HG03064 (cell line): Measurements from ENCODE around the gene USHBP1.
A peak's percentile ranks its signal among the peaks of the same experiment; 100 is the strongest.

Experiments
- ATAC-seq: cut with Tn5 transposase; IDR thresholded peaks from one replicate; pipeline ENCODE4 v1.9.1; 2021; ENCODE audit warnings: low read depth; ENCODE audit not compliant: unreplicated experiment

The USHBP1 gene, protein sequence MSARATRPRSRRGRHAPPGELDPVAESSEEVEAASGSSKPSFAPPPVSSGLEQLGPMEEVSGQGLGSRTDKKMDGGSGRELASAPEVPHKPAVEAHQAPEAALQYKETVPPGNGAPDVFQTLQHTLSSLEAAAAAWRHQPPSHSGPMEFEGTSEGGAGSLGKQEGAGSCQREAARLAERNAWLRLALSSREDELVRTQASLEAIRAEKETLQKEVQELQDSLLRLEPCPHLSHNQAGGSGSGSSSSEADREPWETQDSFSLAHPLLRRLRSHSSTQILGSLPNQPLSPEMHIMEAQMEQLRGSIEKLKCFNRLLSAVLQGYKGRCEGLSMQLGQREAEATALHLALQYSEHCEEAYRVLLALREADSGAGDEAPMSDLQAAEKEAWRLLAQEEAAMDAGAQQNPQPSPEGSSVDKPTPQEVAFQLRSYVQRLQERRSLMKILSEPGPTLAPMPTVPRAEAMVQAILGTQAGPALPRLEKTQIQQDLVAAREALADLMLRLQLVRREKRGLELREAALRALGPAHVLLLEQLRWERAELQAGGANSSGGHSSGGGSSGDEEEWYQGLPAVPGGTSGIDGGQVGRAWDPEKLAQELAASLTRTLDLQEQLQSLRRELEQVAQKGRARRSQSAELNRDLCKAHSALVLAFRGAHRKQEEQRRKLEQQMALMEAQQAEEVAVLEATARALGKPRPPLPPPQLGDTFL

DNA sequence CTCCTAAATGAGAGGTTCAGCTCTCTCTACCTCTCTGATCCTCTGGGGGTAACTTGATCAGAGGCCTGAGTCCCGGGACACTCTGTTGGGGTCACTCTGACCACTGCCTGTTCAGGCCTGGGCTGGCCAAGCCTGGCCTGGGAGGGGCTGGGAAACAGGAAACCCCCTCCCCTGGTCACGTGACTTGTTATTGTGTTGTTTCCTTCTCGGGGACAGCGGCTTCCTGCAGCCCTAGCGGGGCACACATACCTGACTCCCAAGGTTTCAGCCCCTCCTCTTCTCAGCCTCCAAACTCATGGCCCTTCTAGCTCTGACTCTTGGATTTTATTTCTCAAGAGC lies at the start of gene USHBP1:
Gene USHBP1, minus strand, starts transcription at position 105 of the 339 bp plus-strand sequence. CDS start 446 bp downstream, outside the sequence.
- ATAC-seq = no peak

DNA sequence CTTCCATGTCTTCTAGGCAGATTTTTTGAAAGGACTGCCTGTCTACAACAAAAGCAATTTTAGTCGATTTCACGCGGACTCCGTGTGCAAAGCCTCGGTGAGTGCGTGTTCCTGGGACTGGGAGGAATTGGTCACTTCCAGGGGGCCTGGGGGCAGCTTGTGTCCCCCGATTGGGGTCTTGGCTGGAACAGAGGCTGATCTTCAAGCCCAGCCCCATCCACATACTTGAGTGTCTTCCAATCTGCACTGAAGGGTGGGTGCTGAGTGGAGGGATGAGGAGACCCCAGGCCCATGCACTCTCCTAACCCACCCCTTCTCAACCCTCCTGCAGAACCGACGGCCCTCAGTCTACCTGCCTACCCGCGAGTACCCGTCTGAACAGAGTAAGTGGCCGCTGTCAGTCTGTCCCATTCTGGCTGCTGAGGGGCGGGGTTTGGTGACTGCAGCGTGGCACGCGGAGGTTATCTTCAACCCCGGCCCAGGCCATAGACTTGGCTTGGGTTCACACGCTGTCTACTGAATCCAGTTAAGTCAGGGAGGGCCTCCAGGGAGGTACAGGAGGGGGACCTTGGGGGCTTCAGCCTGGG lies 49.6 kb upstream of the USHBP1 start:
- ATAC-seq = no peak

DNA sequence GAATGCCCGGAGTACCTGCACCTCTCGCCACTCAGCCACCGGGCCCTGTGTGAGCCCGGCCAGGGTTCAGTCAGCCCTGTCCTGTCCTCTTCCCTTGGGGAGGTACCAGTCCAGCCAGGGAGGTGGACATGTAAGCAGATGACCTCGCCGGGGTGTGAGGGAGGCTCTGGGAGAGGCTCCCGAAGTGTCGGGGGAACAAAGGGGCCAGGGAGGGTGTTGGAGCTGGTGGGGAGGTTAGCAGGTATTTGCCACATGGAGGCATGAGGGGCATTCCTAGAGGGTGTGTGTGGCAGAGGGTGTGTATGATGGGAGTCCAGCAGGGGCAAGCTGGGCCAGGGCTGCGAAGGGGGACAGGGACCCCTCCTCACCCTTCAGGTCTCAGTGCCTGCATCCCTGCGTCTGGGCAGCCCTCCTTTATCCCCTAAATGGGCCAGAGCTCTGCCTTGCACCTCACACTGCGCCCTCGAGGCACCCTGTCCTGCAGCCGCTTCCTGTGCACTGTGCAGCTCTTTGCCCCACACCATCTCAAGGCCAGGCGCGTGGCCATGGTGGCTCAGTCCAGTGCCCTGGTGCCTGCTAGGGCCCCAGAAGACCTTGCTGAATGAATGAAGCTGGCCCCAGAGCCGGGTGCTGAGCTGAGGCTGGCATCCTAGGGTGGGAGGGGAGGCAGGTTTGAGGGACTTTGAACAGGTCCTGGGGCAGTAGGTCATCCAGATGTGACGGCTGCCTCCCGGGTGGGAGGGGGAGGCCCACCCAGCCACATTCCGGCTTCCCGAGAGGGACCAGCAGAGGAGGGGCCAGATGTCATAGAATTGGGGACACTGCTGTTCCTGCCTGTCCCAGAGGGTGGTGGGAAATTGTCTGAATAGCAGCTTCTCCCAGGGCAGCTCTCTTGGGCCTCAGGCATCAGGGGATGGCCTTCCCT lies 47.9 kb upstream of the USHBP1 start:
- ATAC-seq = no peak

DNA sequence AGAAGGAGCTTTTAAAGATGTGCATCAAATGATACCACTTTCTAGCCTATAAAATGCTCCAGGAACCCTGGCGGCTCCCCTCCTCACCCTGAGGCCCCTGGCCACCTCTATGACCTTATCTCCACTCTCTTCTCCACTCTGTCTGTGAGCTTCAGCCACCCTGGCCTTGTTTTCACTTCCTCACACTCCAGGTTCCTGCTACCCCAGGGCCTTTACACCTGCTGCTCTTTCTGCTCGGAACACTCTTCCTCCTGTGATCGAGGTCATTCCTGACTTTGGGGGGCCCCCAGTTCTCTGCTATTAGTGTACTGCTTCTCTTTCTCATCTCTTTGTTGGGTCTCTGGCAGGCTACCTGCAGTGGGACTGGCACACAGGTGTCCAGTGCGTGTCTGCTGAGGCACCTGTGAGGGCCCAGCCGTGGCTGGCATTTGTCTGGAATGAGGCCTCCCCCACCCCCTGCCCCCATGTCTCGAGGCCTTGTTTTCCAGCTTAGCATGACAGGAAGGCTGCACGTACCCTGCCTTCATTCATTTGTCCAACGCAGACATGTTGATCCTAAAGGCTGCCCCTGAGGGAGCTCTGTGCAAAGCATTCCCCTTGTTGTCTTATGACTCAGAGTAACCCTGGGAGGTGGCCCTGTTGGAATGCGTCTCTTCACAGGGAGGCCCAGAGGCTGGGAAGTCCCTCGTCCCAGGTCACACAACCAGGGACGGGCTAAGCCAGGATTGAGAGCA lies 47.1 kb upstream of the USHBP1 start:
- ATAC-seq = no peak

DNA sequence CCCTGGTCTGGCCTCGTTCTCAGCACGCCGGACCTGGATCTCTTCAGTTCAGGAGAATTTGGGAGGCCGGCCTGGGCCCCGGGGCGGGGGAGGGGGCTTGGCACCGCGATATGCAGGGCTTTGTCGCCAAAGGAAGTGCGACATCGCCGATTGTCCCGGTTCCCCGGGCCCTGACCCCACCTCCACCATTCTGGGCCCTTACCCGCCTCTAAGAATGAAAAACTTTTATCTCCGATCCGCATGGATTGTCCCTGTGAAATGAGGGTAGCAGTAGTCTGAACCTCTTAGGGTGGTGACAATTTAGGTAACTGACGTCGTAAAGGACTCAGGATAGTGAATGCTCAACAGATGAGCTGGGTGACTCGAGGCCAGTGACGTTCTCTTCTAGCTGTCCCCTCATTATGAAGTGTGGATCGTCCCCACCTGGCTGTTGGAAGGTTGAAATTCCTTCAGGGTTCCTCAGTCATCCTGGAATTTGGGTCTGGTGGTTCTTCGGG lies 45.5 kb upstream of the USHBP1 start:
- ATAC-seq = no peak

DNA sequence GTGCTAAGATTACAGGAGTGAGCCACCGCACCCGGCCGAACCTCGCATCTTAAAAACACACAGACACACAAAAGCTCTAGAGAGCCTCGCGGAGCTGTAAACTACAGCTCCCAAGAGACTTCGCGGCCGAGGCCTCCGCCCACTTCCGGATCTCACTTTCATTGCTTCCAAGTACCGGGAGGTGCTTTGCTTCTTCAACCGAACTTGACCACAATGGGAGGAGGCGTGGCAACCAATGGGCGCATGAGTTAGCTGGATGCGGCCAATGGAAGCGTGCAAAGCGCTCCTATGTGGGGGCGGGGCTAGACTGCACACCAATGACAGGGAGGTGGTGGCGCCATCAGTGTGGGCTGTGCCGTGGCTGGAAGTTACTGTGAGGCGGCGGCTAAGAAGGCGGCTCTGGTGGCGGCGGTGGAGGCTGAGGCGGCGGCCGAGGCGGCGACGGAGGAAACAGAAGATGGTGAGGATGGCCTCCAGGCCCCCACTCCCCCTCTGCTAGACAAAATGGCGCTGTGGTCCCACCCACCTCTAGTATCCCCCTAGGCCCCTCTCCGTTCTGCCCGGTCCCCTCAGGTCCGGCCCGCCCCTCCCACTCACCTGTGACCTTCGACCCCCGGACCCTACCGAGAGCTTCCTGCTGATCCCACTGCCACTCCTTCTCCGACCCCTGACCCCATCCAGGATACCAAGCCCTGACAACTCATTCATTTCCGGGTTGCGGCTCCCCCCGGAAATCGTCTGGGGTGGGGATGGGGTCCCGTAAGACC lies 44.8 kb upstream of the USHBP1 start, which contains the start of gene DDA1:
Gene DDA1, plus strand, starts transcription at position 366 of the 767 bp plus-strand sequence. Its CDS starts 92 bp downstream, at position 458.
- peak; percentile 48 for ATAC-seq

DNA sequence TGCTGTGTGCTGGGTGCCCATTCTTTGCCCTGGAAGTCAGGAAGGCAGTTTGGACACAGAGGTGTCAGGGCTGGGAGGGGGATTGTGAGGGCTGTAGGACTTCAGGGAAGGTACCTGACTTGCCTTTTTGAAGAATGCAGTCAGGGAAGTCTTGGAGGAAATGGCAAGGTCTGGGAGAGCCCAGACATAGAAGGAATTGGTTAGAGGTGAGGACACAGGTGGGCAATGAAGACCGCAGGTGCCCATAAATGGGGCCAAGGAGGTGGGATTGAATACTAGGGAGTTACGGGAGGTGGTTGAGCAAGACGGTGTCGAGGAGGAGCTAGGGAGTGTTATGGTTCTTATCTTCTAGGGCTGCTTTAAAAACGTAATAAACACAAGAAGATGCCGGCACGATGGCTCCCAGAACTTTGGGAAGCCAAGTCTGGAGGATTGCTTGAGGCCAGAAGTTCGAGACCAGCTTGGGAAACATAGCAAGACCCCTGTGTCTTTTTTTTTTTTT lies 43.4 kb upstream of the USHBP1 start:
- ATAC-seq = no peak

DNA sequence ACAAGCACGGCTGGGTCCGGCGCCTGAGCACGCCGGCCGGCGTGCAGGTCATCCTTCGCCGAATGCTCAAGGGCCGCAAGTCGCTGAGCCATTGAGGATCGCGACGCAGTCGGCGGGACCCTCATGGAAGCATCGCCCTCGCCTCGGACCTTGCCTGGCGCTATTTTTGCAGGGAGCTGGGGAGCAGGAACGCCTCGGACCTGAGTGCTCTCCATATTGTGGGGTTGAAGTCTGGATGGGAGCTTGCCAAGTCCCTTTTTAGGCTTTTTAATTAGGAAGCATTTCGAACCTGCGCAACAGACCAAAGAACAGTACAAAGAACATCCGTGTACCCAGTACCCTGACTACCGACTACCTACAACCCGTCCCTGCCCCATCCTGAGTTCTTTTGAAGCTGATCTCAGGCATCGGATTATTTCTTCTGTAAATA lies 41.8 kb upstream of the USHBP1 start:
- ATAC-seq = no peak

DNA sequence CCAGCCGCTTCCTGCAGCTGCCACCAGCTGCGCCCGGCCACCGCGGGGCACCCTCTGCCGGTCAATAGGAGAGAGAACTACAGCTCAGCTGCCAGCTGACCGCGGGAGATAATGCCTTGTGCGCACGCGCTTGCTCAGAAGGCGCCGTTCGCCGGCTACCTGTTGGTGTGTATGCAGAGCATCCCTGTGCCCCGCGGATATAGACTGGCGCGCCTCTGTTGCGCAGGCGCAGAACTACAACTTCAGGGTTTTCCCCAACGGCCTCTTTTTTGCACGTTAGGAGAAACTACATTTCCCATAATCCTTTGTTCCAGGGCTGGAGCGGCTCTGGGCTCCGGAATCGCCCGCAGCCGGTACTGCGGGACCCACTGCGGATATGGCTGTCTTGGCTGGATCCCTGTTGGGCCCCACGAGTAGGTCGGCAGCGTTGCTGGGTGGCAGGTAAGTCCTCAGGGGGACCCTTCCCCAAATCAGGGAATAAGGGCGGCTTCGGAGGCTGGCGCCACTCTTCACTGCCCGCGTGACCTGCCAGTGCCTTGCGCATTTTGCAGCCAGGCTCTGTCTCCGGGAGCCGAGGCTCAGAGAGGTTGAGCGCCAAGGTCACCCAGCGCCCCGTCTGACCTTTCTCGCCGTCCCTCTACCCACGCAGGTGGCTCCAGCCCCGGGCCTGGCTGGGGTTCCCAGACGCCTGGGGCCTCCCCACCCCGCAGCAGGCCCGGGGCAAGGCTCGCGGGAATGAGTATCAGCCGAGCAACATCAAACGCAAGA lies 41.2 kb upstream of the USHBP1 start, which contains the start of gene MRPL34:
Gene MRPL34, plus strand, starts transcription at position 356 of the 768 bp plus-strand sequence. Its CDS starts 21 bp downstream, at position 377.
- ATAC-seq = peak; percentile 52

DNA sequence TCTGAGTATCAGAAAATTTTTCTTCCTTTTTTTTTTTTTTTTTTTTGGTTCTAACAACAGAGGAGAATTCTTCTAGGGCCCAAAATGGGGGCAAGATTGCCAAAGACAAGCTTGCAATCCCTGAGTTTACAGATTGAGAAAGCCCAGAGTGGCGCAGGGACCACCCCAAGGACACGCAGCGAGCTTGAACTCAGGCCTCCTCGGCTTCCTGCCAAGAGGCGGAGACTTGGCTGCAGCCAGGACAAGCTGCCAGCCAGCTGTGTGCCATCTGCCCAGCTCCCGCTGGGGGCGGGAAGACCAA lies 40.6 kb upstream of the USHBP1 start:
- no peak for ATAC-seq

DNA sequence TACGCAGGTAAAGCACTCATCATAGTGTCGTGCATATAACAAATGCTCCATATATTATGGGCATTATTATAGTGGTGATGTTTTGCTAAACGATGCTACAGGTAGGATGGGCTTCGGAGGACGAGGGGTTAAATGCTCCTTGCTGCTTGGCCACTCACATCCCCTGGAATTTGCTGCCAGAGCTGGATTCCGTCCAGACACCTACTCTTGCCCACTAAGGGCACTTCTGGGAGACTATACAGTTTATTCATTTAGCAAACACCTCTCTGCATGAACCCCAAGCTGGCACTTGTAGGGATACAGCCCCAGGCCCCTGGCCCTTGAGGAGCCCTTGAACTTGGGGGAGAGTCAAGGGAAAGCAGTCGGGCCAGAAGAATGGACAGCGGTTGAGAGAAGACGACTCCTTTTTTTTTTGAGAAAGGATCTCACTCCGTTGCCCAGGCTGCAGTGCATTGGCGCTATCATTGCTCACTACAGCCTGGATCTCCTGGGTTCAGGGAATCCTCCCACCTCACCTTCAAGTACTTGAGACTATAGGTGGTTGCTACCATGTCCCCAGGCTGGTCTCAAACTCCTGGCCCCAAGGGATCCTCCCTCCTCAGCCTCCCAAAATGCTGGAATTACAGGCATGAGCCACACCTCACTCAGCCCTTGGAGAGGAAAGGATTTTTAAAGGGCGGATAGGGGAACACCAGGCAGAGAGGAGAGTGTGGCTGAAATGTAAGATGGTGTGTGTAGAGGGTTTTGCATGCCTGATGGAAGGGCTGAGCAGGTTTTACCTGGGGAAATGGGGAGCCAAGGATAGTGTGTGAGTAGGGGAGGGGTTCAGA lies 40.1 kb upstream of the USHBP1 start:
- ATAC-seq = no peak

DNA sequence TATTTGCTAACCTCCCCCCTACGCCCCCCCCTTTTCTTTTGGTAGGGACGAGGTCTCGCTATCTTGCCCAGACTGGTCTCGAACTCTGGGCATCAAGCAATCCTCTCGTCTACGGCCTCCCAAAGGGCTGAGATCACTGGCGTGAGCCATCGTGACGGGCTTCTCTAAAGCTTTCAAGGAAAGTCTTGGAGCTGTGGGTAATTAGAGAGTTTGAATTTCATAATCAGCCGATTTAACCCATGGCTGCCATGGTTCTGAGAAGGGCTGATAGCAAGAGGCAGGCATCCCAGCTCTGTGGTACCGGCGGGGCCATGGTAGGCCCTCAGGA lies 39.4 kb upstream of the USHBP1 start:
- ATAC-seq = no peak

DNA sequence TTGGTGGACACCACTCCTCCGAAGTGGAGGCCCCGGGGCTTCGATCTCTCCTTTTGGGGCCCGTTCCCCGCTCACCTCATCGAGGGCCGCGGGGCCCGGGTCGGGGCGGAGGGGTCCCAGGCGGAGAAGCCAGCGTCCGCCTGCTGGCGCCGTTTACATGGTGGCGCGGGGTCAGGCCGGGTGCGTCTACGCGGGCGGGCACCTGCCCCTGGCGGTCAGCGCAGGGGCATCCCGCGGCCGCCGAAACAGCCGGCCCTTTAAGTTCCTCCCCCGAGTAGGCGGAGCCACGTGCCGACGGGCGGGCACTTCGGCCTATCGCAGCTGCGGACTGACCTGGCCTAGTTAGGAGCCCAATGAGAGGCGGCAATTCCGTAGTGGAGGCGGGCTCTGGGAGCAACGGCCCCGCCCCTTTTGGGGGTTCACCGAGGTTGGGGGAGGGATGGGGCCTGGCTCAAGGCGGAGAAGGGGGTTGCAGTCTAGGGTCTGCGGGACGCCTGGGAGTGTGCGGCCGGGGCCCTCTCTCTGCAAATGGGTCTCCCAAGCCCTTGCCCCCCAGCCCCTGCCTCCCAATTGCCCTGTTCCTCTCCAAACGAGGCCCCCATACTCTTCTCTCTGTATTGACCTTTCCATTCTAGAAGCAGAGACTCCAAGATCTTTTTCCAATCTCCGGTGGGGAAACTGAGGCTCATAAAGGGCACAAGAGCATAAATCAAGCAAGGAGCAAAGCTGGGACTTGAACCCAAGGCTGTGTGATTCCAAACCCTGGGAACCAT lies 38.8 kb upstream of the USHBP1 start, which contains the start of gene ABHD8:
Gene ABHD8, minus strand, starts transcription at position 259 of the 773 bp plus-strand sequence. CDS start 1,809 bp downstream, outside the sequence.
- ATAC-seq = no peak

DNA sequence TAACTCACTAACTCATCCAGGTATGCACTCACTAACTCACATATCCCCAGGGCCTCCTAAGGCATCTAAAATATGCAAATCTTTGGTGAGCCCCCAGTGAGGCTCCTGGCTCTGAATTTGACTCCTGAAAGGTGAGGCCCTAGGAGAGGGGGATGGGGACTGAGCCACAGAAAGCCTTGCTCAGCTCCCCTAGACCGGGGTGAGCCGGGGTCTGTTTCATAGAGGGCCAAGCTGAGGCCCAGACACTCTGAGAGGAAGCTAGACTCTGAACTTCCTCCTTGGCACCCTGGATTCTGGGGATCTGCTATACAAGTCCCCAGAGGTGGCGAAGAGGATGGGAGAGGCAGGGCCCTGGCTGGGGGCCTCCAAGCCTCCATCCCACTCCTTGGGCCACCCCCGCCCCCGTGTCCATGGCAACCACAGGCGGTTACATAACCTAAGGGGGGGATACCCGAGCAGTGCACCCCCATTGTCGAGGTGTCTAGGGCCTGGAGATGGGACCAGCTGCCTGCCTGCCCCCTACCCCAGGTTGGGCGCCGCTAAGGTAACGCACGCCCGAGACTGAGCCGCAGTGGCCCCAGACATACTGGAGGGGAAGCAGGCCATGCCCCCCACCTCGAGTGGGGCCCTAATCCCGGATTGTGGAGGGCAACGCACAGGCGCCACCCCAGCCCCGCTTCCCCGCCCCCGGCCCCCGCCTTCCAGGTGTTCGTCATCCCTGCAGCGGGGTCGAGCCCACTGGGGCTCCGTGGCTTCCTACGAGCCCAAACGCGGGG lies 38.0 kb upstream of the USHBP1 start:
- no peak for ATAC-seq

DNA sequence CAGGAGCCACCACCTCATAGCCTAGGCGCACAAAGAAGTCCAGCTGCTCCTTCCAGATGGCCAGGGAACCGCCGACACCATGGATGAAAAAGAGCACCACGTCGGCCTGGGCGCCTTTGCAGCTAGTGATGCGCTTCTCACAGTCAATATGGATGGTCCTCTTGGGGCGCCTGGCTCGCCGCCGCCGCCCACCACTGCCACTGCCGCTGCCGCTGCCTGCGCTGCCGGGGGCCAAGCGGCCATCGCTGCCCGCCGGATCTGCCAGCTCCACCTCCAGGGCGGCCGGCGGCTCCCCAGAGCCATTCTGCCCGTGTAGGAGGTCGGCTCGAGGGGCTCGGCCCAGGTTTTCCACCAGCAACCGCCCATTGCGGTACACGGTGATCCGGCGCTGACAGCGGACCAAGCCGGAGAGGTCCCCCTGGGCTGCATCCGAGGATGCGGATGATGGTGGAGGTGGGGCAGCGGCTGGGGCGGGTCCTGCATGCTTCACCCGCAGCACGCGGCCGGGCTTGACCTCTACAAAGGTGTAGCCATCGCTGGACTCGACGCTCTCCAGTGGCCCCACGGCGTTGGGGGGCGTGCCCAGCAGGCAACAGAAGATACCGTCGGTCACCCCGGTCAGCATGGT lies 36.6 kb upstream of the USHBP1 start:
- ATAC-seq = no peak
